ENCODE measurements around the gene BCO2. TPM values are rescaled to one million over a fixed set of nuclear protein-coding genes. Genes with fewer than 3 reads are reported as not detected.

BCO2 gene
- total and polyA plus RNA-seq, 11 donors = 51.8 to 126 (median 80.7) TPM

GRCh38 chr11:112206071-112206470, 30.8 kb downstream of the BCO2 start:
- Histone ChIP-seq H3K4me3 (no peak overlapping the region), H3K9me3 (no peaks in the 10 kb centered on the region), H3K27me3 (no peaks in the 10 kb centered on the region), H3K27ac (no peak overlapping the region), H3K36me3 (peaks cover 0 to 61% (median 14%) of the 10 kb centered on the region in 9 donors), H3K4me1 (no peaks in the 10 kb centered on the region)
- intact Hi-C loops (cut with DNase I) = no loop called here
- no peak for DNase-seq
- WGBS, 4 donors = 88 to 95% (median 91%) methylated on average over 17 to 23 of the region's 23 CpGs
- no peak for TF ChIP-seq POLR2A (IDR thresholded peaks at IDR 0.05)
- TF ChIP-seq CTCF (IDR thresholded peaks at IDR 0.05) = no peak
- no peak for ATAC-seq

DNA sequence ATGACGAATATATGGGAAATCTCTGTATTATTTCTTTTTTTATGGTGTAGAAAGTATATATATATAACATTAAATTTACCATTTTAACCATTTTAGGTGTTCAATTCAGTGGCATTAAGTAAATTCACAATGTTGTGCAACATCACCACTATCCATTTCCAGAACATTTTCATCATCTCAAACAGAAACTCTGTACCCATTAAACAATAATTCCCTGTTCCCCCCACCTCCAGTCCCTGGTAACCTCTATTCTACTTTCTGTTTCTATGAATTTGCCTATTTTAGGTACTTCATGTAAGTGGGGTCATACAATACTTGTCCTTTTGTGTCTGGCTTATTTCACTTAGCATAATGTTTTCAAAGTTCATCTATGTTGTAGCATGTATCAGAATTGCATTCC, 35.6 kb downstream of the BCO2 start:
- ATAC-seq = no peak
- H3K27ac ChIP-seq = no peak overlapping the region
- peaks cover 0 to 7% (median 0%) of the 10 kb centered on the region in 12 donors for H3K4me1 ChIP-seq
- WGBS, 4 donors = 72 to 87% (median 79%) methylated on average over 1 of the region's 1 CpG
- DNase-seq = no peak
- no peaks in the 10 kb centered on the region for H3K27me3 ChIP-seq
- H3K36me3 ChIP-seq = peaks cover 0 to 30% (median 0%) of the 10 kb centered on the region in 9 donors
- intact Hi-C loops (cut with DNase I) = loop anchor here in 3 of 10 donors (10.0 kb wide), 3 partner anchors 354 to 1324 kb away; no protein-coding TSS in a partner anchor
- no peaks in the 10 kb centered on the region for H3K9me3 ChIP-seq
- no peak overlapping the region for H3K4me3 ChIP-seq
- TF ChIP-seq POLR2A (IDR thresholded peaks at IDR 0.05) (no peak), CTCF (IDR thresholded peaks at IDR 0.05) (no peak)

DNA sequence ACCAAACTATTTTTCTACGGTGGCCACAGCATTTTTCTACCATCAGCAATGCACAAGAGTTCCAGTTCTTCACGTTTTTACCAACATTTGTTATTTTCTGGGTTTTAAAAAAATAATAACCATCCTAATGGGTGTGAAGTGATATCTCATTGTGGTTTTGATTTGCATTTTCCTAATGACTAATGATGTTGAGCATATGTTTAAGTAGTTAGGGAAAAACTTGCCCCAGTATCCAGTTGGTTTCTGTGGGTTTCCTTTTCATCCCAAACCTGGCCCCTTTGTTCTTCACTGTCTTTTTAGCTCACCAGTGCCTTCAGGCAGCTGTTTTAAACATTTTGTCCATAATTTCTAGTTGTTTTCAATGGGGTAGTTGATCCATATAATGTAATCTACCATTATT, 36.2 kb downstream of the BCO2 start:
- no peak for TF ChIP-seq POLR2A (IDR thresholded peaks at IDR 0.05)
- no peak for TF ChIP-seq CTCF (IDR thresholded peaks at IDR 0.05)
- Histone ChIP-seq H3K36me3 (peaks cover 0 to 31% (median 0%) of the 10 kb centered on the region in 9 donors), H3K9me3 (no peaks in the 10 kb centered on the region), H3K4me1 (peaks cover 0 to 7% (median 0%) of the 10 kb centered on the region in 12 donors), H3K27ac (no peak overlapping the region), H3K4me3 (no peak overlapping the region), H3K27me3 (no peaks in the 10 kb centered on the region)
- no peak for ATAC-seq
- 62 to 64% (median 63%) methylated on average over 2 of the region's 2 CpGs for WGBS, 4 donors
- no peak for DNase-seq
- intact Hi-C loops (cut with DNase I) = loop anchor here in 3 of 10 donors (10.0 kb wide), 3 partner anchors 353 to 1323 kb away; no protein-coding TSS in a partner anchor

DNA sequence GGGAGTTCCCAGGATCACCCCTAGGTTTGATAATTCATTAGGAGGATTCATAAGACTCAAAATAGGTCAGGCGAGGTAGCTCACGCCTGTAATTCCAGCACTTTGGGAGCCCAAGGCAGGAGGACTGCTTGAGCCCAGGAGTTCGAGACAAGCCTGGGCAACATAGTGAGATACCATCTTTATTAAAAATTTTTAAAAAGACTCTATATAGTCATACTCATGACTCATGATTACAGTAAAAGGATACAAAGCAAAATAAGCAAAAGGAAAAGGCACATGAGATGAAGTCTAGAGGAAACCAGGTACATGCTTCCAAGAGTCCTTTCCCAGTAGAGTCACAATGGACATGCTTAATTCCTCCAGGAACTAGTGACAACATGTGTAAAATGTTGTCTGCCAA, 37.0 kb downstream of the BCO2 start:
- H3K4me1 ChIP-seq = peaks cover 0 to 7% (median 0%) of the 10 kb centered on the region in 12 donors
- TF ChIP-seq POLR2A (IDR thresholded peaks at IDR 0.05) = no peak
- no peak for TF ChIP-seq CTCF (IDR thresholded peaks at IDR 0.05)
- intact Hi-C loops (cut with DNase I) = loop anchor here in 3 of 10 donors (10.0 kb wide), 3 partner anchors 353 to 1323 kb away; no protein-coding TSS in a partner anchor
- DNase-seq = no peak
- H3K27ac ChIP-seq = no peak overlapping the region
- peaks cover 0 to 37% (median 0%) of the 10 kb centered on the region in 9 donors for H3K36me3 ChIP-seq
- 85 to 96% (median 94%) methylated on average over 3 of the region's 3 CpGs for WGBS, 4 donors
- H3K27me3 ChIP-seq = no peaks in the 10 kb centered on the region
- no peak overlapping the region for H3K4me3 ChIP-seq
- no peak for ATAC-seq
- no peaks in the 10 kb centered on the region for H3K9me3 ChIP-seq

Measured in heart left ventricle (tissue), 16 donors.